ENCODE results near the gene PHF23. TPM values are rescaled to one million over a fixed set of nuclear protein-coding genes. Genes with fewer than 3 reads are reported as not detected.

The PHF23 gene
- total RNA-seq, 2 donors from 2014 or later, result 19.2 to 23.2 TPM

DNA sequence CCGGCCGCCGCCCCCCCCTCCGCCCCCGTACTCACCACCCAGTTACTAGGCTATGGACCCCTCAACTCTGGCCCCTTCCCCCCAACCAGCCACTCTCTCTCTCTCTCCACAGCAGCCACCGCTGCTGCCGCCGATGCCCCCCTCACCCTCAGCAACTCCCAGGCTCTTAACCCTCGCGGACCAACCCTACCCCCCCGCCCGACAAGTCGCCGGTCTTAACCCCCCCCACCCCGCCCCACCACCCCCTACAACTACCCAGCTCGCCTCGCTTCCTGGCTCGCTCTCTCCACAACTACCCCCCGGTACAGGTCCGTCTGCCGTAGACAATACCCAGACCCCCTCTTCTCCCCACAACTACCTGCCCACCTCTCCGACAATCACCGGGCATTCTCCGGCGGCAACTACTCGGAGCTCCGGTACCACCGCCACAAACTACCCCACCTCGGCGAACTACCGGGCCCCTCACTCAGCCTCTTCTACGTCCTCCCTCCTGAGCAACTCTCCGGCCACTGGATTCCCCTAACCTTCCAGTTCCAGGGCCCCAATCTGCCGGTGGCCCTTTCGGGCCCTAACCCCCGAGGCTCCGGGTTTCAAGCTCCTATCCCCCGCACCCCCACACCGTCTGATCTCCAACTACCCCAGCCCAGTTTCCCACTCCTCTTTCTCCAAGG is 702 bp downstream of the PHF23 start:
- Mint-ChIP-seq H3K27ac (peak overlapping the region; percentile 100), H3K27me3 (no peaks in the 10 kb centered on the region), H3K36me3 (ENCODE audit: low read depth) (peaks cover 7% of the 10 kb centered on the region), H3K4me3 (peak overlapping the region; percentile 99), H3K4me1 (peaks cover 58% of the 10 kb centered on the region)
- ATAC-seq (no peak), DNase-seq (peak in 1 of 3 donors; percentile 24)
- H3K9me3 ChIP-seq (ENCODE audit: control insufficient read depth, low read length, poor library complexity, severe bottlenecking), result no peaks in the 10 kb centered on the region

DNA sequence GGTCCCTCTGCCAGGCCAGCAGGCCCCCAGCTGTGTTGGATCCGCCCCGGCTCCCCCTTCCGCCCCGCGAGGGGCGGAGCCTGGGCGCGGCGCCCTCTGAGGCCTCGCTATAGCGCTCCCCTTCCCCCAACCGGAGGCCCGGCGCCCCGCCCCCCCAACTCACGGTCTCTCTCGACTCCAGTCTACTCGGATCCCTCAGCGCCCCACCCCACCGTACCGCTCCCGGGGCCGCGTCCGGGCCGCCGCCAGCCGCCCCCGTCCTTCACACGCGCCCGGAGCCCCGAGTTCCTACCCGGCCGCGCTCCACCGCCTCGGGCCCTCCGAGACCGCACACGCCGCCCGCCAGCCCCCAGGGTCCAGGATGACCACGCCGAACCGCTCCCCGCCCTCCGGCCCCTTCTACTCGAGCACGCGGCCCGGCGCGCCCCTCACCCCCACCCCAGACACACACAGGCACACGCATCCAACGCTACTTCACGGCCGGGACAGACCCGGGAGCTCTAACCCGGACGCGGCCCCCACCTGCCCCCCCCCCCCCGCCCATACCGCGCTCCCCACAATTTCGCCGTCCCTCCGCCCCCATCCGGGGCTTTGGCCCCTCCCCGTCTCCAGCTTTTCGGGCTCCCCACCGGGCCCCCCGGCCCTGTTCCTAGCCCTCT is 1.4 kb downstream of the PHF23 start:
- Mint-ChIP-seq H3K27me3 (no peaks in the 10 kb centered on the region), H3K4me3 (peak overlapping the region; percentile 99), H3K4me1 (peaks cover 59% of the 10 kb centered on the region), H3K36me3 (ENCODE audit: low read depth) (peaks cover 7% of the 10 kb centered on the region), H3K27ac (peak overlapping the region; percentile 100)
- H3K9me3 ChIP-seq (ENCODE audit: control insufficient read depth, low read length, poor library complexity, severe bottlenecking), result no peaks in the 10 kb centered on the region
- ATAC-seq, result peak; percentile 21
- peak; percentile 52 to 73 (median 72) for DNase-seq

DNA sequence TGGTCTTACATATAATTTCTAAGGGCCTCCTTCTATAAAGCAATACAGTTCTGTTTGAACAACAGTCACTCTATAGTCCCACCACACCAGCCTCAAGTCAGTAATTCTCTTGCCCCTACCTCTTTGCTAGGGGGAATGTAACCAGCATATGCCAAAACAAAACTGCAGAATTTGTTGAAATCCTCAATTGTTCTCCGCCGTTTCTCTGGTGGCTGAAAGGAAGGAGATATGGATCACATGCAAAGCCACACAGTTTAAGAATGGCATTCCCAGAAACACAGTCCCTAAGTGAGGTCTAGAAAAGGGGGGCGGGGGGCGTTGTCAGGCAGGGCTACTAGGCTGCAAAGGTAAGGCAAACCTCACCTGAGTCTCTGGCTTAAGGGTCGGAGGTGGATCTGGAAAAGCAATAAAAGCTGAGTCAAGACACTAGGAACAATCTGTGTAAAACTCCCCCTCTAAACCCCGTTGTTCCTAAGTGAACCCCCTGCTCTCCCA is 1.9 kb downstream of the PHF23 start:
- H3K9me3 ChIP-seq (ENCODE audit: control insufficient read depth, low read length, poor library complexity, severe bottlenecking), result no peaks in the 10 kb centered on the region
- no peaks in the 10 kb centered on the region for H3K27me3 Mint-ChIP-seq
- peaks cover 7% of the 10 kb centered on the region for H3K36me3 Mint-ChIP-seq (ENCODE audit: low read depth)
- ATAC-seq (no peak), DNase-seq (no peak)
- peak overlapping the region; percentile 99 for H3K4me3 Mint-ChIP-seq
- H3K4me1 Mint-ChIP-seq, result peaks cover 59% of the 10 kb centered on the region
- H3K27ac Mint-ChIP-seq, result peak overlapping the region; percentile 100

DNA sequence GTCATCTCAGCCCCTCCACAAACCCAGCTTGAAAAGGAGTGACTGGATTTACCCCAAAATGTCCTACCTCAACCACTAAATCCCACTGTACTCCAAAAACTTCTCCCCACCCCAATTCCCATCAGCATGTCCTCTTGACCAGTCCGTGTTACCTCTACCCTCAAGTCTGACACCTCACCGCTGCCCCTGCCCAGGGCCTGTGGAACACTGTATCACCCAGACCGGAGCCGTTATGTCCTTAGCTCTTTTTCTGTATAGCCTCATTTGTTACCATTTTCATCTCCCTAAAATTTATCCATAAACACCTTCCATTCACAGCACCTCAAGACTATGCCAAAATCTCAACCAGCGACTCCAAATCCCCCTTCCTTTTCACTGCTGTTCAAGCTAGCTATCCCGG is 2.4 kb downstream of the PHF23 start:
- H3K27me3 Mint-ChIP-seq, result no peaks in the 10 kb centered on the region
- peaks cover 59% of the 10 kb centered on the region for H3K4me1 Mint-ChIP-seq
- no peaks in the 10 kb centered on the region for H3K9me3 ChIP-seq (ENCODE audit: control insufficient read depth, low read length, poor library complexity, severe bottlenecking)
- H3K36me3 Mint-ChIP-seq (ENCODE audit: low read depth), result peaks cover 9% of the 10 kb centered on the region
- DNase-seq, result no peak
- H3K4me3 Mint-ChIP-seq, result peak overlapping the region; percentile 99
- peak overlapping the region; percentile 100 for H3K27ac Mint-ChIP-seq
- no peak for ATAC-seq

DNA sequence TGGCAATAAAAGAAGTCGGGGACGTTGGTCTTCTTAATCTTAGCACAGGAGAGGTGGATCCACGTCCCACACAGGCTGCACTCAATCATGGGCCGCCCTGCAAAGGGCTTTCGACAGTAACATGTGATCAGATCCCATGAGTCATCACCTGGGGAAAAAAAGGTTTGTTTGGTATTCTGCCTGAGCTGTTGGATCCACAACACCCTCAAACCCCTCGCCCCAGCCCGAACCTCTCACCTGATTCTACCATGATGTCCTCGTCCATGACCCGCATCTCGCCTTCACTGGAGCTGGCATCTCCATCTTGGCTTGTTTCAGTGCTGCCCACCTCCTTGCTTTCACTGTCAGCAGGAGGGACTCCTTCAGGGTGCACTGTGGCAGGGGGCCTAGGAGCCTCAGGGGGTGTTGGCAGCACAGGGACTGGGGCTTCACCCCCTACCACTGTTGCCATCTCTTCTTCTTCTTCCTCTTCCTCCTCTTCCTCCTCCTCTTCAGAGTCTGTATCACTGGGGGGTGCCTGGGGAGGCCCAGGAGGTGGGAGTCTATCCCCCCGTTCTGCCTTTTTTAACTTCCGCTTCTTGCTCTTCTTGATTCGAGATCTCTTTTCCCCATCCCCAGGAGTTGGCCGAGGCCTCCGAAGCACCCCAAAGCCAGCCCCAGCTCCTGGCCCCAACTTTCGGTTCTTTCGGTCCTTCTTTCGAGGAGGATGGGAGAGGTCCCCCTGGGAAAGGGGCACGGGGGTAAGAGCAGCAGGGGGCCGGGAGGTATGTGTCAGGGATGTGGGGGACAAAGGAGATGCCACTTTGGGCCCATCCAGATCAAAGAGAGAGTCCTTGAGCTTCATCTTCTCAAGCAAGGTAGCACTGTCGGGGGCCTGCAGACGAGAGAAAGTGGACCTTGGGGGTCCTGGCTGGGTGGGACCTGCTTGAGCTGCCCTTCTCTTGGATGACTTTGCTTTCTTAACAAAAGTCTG is 3.3 kb downstream of the PHF23 start:
- H3K36me3 Mint-ChIP-seq (ENCODE audit: low read depth), result peaks cover 9% of the 10 kb centered on the region

DNA sequence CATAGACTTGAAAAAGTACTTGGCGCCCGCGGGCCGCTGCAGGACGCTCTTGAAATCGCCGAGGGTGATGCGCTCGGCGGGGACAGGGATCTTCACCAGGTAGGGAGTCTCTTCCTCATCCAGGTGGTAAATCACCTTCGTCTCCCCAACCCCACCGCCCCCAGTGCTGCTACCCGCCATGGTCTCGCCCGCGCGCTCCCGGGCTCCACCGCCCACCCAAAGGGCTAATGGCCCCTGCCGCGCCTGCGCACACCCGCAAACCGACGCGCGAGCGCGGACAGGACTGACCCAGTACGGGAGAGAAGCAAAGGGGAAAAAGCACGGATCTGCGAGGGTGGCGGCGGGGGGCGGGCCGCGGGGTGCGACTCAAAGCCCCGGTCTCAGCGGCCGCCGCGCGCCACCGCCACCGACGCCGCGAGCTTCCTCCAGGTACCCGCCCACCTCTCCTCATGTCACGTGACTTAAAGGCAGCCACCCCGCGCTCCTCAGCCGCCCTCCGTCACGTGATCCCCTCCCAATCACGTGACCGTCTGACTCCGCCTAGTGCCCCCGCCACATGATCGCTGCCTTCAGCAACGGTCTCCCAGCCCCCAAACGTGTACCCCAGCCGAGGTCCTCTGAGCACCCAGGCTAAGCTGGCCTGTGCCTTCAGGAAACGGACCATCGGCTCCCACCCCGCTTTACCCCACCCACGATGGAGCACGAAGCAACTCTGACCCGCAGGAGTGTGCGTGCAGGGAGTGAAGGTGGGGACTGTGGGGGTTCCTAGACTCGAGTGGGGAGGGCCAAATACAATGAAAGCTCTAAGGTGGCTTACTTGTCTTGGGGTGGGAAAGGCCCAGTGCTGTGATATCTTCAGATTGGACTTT is 4.9 kb downstream of the PHF23 start, which contains the start of gene DVL2:
Gene DVL2, minus strand, starts transcription at position 435 of the 869 bp plus-strand sequence. Its CDS starts 255 bp downstream, at position 180.
- DNase-seq (peak; percentile 90 to 92 (median 91)), ATAC-seq (peak; percentile 63)
- Mint-ChIP-seq H3K4me3 (peak within 1 kb of the TSS; percentile 92), H3K27me3 (no peaks in the 10 kb centered on the region), H3K4me1 (peaks cover 42% of the 10 kb centered on the region), H3K36me3 (ENCODE audit: low read depth) (peaks cover 9% of the 10 kb centered on the region), H3K27ac (peak within 1 kb of the TSS; percentile 100)
- H3K9me3 ChIP-seq (ENCODE audit: control insufficient read depth, low read length, poor library complexity, severe bottlenecking), result no peaks in the 10 kb centered on the region

More for the DNA sequence above, 3.3 kb downstream of the PHF23 start:
- DNase-seq (no peak), ATAC-seq (no peak)
- no peaks in the 10 kb centered on the region for H3K9me3 ChIP-seq (ENCODE audit: control insufficient read depth, low read length, poor library complexity, severe bottlenecking)
- peaks cover 50% of the 10 kb centered on the region for H3K4me1 Mint-ChIP-seq
- H3K27ac Mint-ChIP-seq, result peak overlapping the region; percentile 100
- peak overlapping the region; percentile 53 for H3K4me3 Mint-ChIP-seq
- no peaks in the 10 kb centered on the region for H3K27me3 Mint-ChIP-seq

DNA sequence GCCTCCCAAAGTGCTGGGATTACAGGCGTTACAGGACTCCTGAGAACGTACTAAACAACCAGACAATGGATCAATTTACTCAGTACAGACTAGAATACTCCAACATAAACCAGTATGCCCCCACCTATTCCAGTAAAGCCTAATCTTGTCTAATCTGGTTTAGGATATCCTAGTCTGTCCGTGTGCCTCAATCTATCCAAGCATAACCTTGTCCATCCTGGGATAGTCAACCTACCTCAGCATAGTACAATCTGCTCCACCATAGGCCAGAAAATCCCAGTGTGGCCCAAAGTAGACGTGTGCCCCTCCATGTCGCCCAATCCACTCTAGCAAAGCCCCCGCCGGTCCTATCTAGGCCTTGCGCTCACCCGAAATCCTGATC is 5.6 kb downstream of the PHF23 start:
- DNase-seq, result no peak
- ATAC-seq, result no peak
- Mint-ChIP-seq H3K4me3 (peak overlapping the region; percentile 92), H3K27ac (peak overlapping the region; percentile 100), H3K36me3 (ENCODE audit: low read depth) (peaks cover 9% of the 10 kb centered on the region), H3K4me1 (peaks cover 40% of the 10 kb centered on the region), H3K27me3 (no peaks in the 10 kb centered on the region)
- no peaks in the 10 kb centered on the region for H3K9me3 ChIP-seq (ENCODE audit: control insufficient read depth, low read length, poor library complexity, severe bottlenecking)

DNA sequence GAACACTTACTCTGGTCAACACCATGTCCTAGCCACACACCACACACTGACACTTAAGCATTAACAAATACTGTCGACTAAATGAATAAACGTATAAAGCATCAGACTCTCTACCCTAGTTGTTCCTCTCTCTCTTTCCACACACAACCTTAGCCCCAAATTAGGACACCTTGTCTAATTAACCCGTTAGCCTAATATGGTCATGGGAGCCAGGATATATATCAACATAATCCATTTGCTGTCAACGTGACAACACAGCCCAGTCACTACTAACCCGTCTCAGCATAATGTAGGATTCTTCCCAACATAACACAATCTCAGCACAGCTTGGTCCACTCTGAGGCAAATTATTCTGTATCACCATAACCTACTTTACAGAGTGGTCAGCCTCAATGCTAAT is 7.1 kb downstream of the PHF23 start:
- H3K9me3 ChIP-seq (ENCODE audit: control insufficient read depth, low read length, poor library complexity, severe bottlenecking), result no peaks in the 10 kb centered on the region
- Mint-ChIP-seq H3K4me1 (peaks cover 39% of the 10 kb centered on the region), H3K27me3 (no peaks in the 10 kb centered on the region), H3K4me3 (peak overlapping the region; percentile 41), H3K27ac (no peak overlapping the region), H3K36me3 (ENCODE audit: low read depth) (peaks cover 8% of the 10 kb centered on the region)
- no peak for DNase-seq
- ATAC-seq, result no peak

DNA sequence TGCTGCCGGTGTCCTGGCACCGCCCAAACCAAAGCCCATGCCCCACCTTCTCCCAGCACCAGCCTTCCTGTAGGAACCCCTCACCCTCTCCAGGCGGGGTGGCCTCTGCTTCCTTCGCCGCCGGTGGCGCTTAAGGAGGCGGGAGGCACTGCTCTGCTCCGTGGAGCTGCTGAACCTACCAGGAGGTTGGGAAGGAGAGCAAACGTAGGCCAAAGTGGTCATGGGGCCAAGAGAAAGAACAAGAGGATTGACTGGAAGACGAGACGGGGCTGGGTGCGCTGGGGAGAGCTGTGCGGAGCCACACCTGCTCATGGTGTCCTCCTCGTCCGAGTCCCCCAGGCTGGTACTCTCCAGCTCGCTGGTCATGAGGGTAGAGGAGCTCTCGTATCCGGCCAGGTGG is 9.8 kb downstream of the PHF23 start:
- peak overlapping the region; percentile 37 for H3K27ac Mint-ChIP-seq
- H3K36me3 Mint-ChIP-seq (ENCODE audit: low read depth), result peaks cover 3% of the 10 kb centered on the region
- no peak overlapping the region for H3K4me3 Mint-ChIP-seq
- ATAC-seq (no peak), DNase-seq (no peak)
- no peaks in the 10 kb centered on the region for H3K27me3 Mint-ChIP-seq
- H3K9me3 ChIP-seq (ENCODE audit: control insufficient read depth, low read length, poor library complexity, severe bottlenecking), result no peaks in the 10 kb centered on the region
- peaks cover 26% of the 10 kb centered on the region for H3K4me1 Mint-ChIP-seq

DNA sequence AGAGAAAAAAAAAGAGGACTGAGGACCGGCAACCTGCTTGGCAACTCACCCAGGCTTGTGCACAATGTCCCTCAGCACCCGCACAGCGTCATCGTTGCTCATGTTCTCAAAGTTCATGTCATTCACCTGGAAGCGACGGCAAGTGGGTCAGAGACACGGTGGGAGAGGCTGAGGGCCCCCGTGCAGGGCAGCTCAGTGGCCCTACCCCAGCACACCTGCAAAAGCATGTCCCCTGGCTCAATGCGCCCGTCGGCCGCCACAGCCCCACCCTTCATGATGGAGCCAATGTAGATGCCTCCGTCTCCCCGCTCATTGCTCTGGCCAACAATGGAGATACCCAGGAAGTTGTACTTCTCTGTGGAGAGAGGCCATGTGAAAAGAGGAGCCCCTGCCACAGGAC is 10.3 kb downstream of the PHF23 start:
- Mint-ChIP-seq H3K36me3 (ENCODE audit: low read depth) (peaks cover 4% of the 10 kb centered on the region), H3K27ac (peak overlapping the region; percentile 37), H3K27me3 (no peaks in the 10 kb centered on the region), H3K4me1 (peaks cover 23% of the 10 kb centered on the region), H3K4me3 (no peak overlapping the region)
- DNase-seq (no peak), ATAC-seq (no peak)
- no peaks in the 10 kb centered on the region for H3K9me3 ChIP-seq (ENCODE audit: control insufficient read depth, low read length, poor library complexity, severe bottlenecking)

DNA sequence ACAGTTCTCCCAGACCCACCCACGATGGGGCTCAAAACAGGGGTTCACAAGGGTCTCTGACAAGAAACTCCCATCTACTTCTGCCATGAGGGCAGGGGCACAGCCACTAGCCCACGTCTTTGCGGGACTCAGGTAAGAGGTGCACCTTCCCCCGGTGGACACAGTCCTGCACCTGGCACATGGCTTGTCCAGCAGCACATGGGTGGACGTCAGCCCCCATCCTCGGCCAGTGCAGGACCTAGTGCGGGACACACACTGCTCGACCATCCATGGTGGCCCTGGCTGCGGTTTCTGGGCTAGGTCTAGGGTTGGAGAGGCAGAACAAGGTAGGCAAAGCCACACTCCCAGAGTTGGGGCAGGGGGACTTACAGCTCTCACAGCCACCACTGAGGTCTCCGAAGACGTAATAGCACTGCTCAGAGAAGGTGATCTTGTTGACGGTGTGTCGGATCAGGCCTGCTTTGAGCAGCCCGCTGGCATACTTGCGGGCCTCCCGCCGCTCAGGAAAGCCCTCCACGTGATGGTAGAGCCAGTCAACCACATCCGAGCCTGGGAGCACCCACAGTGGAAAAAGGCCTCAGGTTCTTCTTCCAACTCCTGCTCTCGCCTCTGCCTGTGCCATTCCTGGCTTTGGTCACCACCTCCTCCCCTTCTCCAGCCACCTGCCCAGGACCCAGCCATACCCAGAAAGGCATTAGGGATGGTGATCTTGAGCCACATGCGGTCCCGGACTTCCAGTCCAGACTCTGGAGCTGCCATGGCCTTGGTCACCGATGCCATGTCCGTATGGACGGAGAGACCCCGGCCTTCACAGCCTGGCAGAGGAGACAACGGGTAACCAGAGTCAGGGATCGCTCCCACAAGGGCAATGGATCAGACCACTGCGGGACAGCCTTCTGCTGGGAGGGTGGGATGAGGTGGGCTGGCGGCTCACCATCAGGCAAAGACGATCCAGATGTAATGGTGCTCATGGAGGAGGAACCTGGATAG is 12.2 kb downstream of the PHF23 start:
- H3K4me1 Mint-ChIP-seq, result peaks cover 7% of the 10 kb centered on the region
- H3K27me3 Mint-ChIP-seq, result no peaks in the 10 kb centered on the region
- DNase-seq, result no peak
- H3K4me3 Mint-ChIP-seq, result no peak overlapping the region
- ATAC-seq, result no peak
- peaks cover 4% of the 10 kb centered on the region for H3K36me3 Mint-ChIP-seq (ENCODE audit: low read depth)
- H3K27ac Mint-ChIP-seq, result peak overlapping the region; percentile 43
- H3K9me3 ChIP-seq (ENCODE audit: control insufficient read depth, low read length, poor library complexity, severe bottlenecking), result no peaks in the 10 kb centered on the region

Measured in T-helper 17 cell (primary cell).